C4-2B (cell line): ENCODE measurements around the gene NYNRIN.

Source experiments
- ZFX ChIP-seq: fragments of 450-650 bp; IDR thresholded peaks from 2 replicates; pipeline ENCODE4 v1.6.1; 2017
- TF ChIP-seq, protein P1 (sequence below): fragments of 450-650 bp; conservative IDR thresholded peaks from 2 replicates; pipeline ENCODE4 v1.5.1; 2017; ENCODE audit warnings: mild to moderate bottlenecking

GRCh38 chr14:24416932-24417619 lies 18.3 kb downstream of the NYNRIN start:
- TF ChIP-seq, protein P1, sequence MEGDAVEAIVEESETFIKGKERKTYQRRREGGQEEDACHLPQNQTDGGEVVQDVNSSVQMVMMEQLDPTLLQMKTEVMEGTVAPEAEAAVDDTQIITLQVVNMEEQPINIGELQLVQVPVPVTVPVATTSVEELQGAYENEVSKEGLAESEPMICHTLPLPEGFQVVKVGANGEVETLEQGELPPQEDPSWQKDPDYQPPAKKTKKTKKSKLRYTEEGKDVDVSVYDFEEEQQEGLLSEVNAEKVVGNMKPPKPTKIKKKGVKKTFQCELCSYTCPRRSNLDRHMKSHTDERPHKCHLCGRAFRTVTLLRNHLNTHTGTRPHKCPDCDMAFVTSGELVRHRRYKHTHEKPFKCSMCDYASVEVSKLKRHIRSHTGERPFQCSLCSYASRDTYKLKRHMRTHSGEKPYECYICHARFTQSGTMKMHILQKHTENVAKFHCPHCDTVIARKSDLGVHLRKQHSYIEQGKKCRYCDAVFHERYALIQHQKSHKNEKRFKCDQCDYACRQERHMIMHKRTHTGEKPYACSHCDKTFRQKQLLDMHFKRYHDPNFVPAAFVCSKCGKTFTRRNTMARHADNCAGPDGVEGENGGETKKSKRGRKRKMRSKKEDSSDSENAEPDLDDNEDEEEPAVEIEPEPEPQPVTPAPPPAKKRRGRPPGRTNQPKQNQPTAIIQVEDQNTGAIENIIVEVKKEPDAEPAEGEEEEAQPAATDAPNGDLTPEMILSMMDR = no peak
- no peak for TF ChIP-seq ZFX
